Measurements from ENCODE around the gene NRXN3. TPM values are rescaled to one million over a fixed set of nuclear protein-coding genes. Genes with fewer than 3 reads are reported as not detected.

Gene NRXN3
- total and polyA plus RNA-seq, 2 experiments from 2014 or later = 5.7 to 7.1 TPM

GRCh38 chr14:79082883-79083282 is 912.7 kb downstream of the NRXN3 start:
- TF ChIP-seq EZH2phosphoT487 (IDR thresholded peaks at IDR 0.05; ENCODE audit: low read depth, severe bottlenecking, unreplicated experiment) = no peak
- no peak for TF ChIP-seq CTCF (IDR thresholded peaks at IDR 0.05; ENCODE audit: poor library complexity)
- TF ChIP-seq EZH2 (IDR thresholded peaks at IDR 0.05; ENCODE audit: borderline replicate concordance) = no peak
- Histone ChIP-seq H3K4me1 (ENCODE audit: insufficient read depth) (no peaks in the 10 kb centered on the region), H3K36me3 (replicated peaks; ENCODE audit: insufficient read depth, low read depth) (no peaks in the 10 kb centered on the region), H3K27me3 (no peaks in the 10 kb centered on the region), H4K20me1 (ENCODE audit: insufficient read depth, poor library complexity, severe bottlenecking) (no peaks in the 10 kb centered on the region), H3K27ac (no peak overlapping the region), H3K9me2 (replicated peaks; ENCODE audit: insufficient read depth) (no peaks in the 10 kb centered on the region), H3K79me2 (no peaks in the 10 kb centered on the region), H3K4me3 (no peak overlapping the region), H3K9me3 (ENCODE audit: low read depth) (no peaks in the 10 kb centered on the region), H3K4me2 (no peak overlapping the region), H2AFZ (no peak overlapping the region)
- no peak for DNase-seq (ENCODE audit: low spot score)
- WGBS (ENCODE audit: low lambda C conversion rate, missing lambda C conversion rate) = 82% methylated on average over 2 of the region's 2 CpGs

- Histone ChIP-seq H3K36me3 (replicated peaks; ENCODE audit: insufficient read depth, low read depth) (no peaks in the 10 kb centered on the region), H3K27me3 (no peaks in the 10 kb centered on the region)
- 72% methylated on average over 4 of the region's 4 CpGs for WGBS (ENCODE audit: low lambda C conversion rate, missing lambda C conversion rate)
These were observed 913.2 kb downstream of the NRXN3 start for GRCh38 chr14:79083356-79083755.

GRCh38 chr14:79084861-79085260 is 914.7 kb downstream of the NRXN3 start:
- no peak for DNase-seq (ENCODE audit: low spot score)

More at GRCh38 chr14:79083356-79083755, 913.2 kb downstream of the NRXN3 start:
- Histone ChIP-seq H3K4me2 (no peak overlapping the region), H3K9me2 (replicated peaks; ENCODE audit: insufficient read depth) (no peaks in the 10 kb centered on the region), H3K4me3 (no peak overlapping the region), H3K79me2 (no peaks in the 10 kb centered on the region), H3K9me3 (ENCODE audit: low read depth) (no peaks in the 10 kb centered on the region), H3K27ac (no peak overlapping the region), H2AFZ (no peak overlapping the region), H4K20me1 (ENCODE audit: insufficient read depth, poor library complexity, severe bottlenecking) (no peaks in the 10 kb centered on the region), H3K4me1 (ENCODE audit: insufficient read depth) (no peaks in the 10 kb centered on the region)
- no peak for DNase-seq (ENCODE audit: low spot score)
- TF ChIP-seq CTCF (IDR thresholded peaks at IDR 0.05; ENCODE audit: poor library complexity) = no peak
- TF ChIP-seq EZH2phosphoT487 (IDR thresholded peaks at IDR 0.05; ENCODE audit: low read depth, severe bottlenecking, unreplicated experiment) = no peak
- TF ChIP-seq EZH2 (IDR thresholded peaks at IDR 0.05; ENCODE audit: borderline replicate concordance) = no peak

More at GRCh38 chr14:79084861-79085260, 914.7 kb downstream of the NRXN3 start:
- H3K27ac ChIP-seq = no peak overlapping the region
- no peak overlapping the region for H3K4me2 ChIP-seq
- H3K36me3 ChIP-seq (replicated peaks; ENCODE audit: insufficient read depth, low read depth) = no peaks in the 10 kb centered on the region
- 48% methylated on average over 4 of the region's 4 CpGs for WGBS (ENCODE audit: low lambda C conversion rate, missing lambda C conversion rate)
- H2AFZ ChIP-seq = no peak overlapping the region
- H3K9me2 ChIP-seq (replicated peaks; ENCODE audit: insufficient read depth) = no peaks in the 10 kb centered on the region
- no peaks in the 10 kb centered on the region for H3K27me3 ChIP-seq
- H3K9me3 ChIP-seq (ENCODE audit: low read depth) = no peaks in the 10 kb centered on the region
- TF ChIP-seq EZH2phosphoT487 (IDR thresholded peaks at IDR 0.05; ENCODE audit: low read depth, severe bottlenecking, unreplicated experiment) (no peak), CTCF (IDR thresholded peaks at IDR 0.05; ENCODE audit: poor library complexity) (no peak), EZH2 (IDR thresholded peaks at IDR 0.05; ENCODE audit: borderline replicate concordance) (no peak)
- H3K4me1 ChIP-seq (ENCODE audit: insufficient read depth) = no peaks in the 10 kb centered on the region
- no peak overlapping the region for H3K4me3 ChIP-seq
- H3K79me2 ChIP-seq = no peaks in the 10 kb centered on the region
- H4K20me1 ChIP-seq (ENCODE audit: insufficient read depth, poor library complexity, severe bottlenecking) = no peaks in the 10 kb centered on the region
